Ishikawa (cell line): ENCODE results near the gene OTP.

Experiments used
- EGR1 ChIP-seq: IDR thresholded peaks from 2 replicates; pipeline ENCODE4 v1.6.1; 2012
- EP300 ChIP-seq: IDR thresholded peaks from 2 replicates; pipeline ENCODE4 v1.6.1; 2012; ENCODE audit warnings: borderline replicate concordance
- NFIC ChIP-seq: IDR thresholded peaks from 2 replicates; pipeline ENCODE4 v1.6.1; 2012
- RAD21 ChIP-seq: IDR thresholded peaks from 2 replicates; pipeline ENCODE4 v1.6.1; 2012; ENCODE audit warnings: low read depth
- TAF1 ChIP-seq: IDR thresholded peaks from 2 replicates; pipeline ENCODE4 v1.6.1; 2012; ENCODE audit warnings: low read depth, mild to moderate bottlenecking
- TEAD4 ChIP-seq: IDR thresholded peaks from 2 replicates; pipeline ENCODE4 v1.6.1; 2012
- YY1 ChIP-seq: IDR thresholded peaks from 2 replicates; pipeline ENCODE4 v1.6.1; 2012; ENCODE audit warnings: low read depth
- TF ChIP-seq, protein P1 (sequence below): IDR thresholded peaks from 2 replicates; pipeline ENCODE4 v1.6.1; 2012; ENCODE audit warnings: low read depth, mild to moderate bottlenecking
- TF ChIP-seq, protein P2 (sequence below): IDR thresholded peaks from 2 replicates; pipeline ENCODE4 v1.6.1; 2012

DNA sequence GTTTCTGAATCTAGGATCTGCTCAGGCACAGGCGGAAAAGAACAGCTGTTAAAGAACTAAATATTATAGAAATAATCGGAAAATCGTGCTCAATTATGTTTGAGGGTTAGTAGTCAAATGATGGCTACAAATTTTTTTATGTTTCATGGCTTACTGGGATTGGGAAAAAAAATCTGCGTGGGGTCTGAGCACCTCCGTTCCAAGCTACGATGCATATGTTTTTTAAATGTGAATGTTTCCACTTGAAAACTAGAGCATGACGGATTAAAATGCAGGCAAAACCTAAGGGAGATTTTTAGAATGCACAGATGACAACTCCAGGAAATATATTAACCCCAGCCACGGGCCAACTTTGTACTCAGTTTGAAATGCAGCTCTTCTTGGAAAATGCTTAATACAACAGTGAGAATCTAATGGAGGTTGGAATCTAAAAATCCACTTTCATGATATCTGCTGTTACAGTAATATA is 5.3 kb downstream of the OTP start:
- TF ChIP-seq, protein P1, sequence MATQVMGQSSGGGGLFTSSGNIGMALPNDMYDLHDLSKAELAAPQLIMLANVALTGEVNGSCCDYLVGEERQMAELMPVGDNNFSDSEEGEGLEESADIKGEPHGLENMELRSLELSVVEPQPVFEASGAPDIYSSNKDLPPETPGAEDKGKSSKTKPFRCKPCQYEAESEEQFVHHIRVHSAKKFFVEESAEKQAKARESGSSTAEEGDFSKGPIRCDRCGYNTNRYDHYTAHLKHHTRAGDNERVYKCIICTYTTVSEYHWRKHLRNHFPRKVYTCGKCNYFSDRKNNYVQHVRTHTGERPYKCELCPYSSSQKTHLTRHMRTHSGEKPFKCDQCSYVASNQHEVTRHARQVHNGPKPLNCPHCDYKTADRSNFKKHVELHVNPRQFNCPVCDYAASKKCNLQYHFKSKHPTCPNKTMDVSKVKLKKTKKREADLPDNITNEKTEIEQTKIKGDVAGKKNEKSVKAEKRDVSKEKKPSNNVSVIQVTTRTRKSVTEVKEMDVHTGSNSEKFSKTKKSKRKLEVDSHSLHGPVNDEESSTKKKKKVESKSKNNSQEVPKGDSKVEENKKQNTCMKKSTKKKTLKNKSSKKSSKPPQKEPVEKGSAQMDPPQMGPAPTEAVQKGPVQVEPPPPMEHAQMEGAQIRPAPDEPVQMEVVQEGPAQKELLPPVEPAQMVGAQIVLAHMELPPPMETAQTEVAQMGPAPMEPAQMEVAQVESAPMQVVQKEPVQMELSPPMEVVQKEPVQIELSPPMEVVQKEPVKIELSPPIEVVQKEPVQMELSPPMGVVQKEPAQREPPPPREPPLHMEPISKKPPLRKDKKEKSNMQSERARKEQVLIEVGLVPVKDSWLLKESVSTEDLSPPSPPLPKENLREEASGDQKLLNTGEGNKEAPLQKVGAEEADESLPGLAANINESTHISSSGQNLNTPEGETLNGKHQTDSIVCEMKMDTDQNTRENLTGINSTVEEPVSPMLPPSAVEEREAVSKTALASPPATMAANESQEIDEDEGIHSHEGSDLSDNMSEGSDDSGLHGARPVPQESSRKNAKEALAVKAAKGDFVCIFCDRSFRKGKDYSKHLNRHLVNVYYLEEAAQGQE: no peak
- TF ChIP-seq RAD21 (no peak), TEAD4 (no peak), EP300 (no peak), YY1 (no peak), TAF1 (no peak), NFIC (no peak), EGR1 (no peak)
- TF ChIP-seq, protein P2, sequence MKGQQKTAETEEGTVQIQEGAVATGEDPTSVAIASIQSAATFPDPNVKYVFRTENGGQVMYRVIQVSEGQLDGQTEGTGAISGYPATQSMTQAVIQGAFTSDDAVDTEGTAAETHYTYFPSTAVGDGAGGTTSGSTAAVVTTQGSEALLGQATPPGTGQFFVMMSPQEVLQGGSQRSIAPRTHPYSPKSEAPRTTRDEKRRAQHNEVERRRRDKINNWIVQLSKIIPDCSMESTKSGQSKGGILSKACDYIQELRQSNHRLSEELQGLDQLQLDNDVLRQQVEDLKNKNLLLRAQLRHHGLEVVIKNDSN: no peak
